GM21737 (cell line): ENCODE data around the gene DHX40.
"Not testable (repeated sequence)": the region's sequence is repeated elsewhere in the genome, so short reads cannot be mapped to it uniquely, and the experiment has no call there.

Experiments
- ATAC-seq: cut with Tn5 transposase; IDR thresholded peaks from one replicate; pipeline ENCODE4 v1.9.1; 2021; ENCODE audit warnings: mild to moderate bottlenecking, moderate library complexity; ENCODE audit not compliant: unreplicated experiment

DHX40 gene

GRCh38 chr17:59558953-59559352 is 6.5 kb upstream of the DHX40 start:
- no peak for ATAC-seq

GRCh38 chr17:59561042-59561441 is 4.4 kb upstream of the DHX40 start:
- ATAC-seq = no peak

- ATAC-seq = peak; percentile 43
Observed at GRCh38 chr17:59565959-59566324, 532 bp downstream of the DHX40 start.

DNA sequence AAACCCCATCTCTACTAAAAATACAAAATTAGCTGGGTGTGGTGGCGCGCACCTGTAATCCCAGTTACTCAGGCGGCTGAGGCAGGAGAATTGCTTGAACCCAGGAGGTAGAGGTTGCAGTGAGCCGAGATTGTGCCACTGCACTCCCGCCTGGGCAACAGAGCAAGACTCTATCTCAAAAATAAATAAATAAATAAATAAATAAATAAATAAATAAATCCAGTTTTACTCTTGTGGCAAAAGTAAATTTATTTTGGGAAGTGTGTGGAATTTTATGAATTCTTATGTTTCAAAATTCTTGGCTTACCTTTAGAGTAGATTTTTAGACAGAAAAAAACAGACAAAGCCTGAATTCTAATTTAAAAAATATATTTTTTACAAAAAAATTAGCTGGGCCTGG is 3.7 kb downstream of the DHX40 start:
- ATAC-seq = not testable (repeated sequence)

DNA sequence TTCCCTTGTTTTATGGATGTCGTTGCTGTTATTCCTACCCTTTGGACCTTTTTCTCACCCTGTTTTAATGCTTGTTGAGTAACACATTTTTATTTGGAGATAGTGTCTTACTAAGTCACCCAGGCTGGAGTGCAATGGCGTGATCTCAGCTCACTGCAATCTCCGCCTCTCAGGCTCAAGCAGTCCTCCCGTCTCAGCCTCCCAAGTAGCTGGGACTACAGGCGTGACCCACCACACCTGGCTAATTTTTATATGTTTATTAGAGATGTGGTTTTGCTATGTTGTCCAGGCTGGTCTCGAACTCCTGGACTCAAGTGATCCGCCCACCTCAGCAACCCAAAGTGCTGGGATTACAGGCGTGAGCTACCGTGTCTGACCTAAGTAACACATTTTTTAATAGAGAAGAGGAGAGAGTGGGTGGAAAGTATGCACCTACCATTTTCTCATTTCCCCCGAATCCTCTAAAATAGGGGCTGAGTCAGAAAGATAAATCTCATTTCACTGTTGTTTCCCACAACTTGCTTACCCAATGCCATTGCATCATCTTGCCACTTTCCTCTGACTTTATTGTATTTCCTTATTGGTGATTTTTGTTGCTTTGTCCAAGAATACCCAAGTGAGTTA is 7.0 kb downstream of the DHX40 start:
- ATAC-seq = no peak

- not testable (repeated sequence) for ATAC-seq
Observed at GRCh38 chr17:59584168-59584567, 18.8 kb downstream of the DHX40 start.

- no peak for ATAC-seq
Observed at GRCh38 chr17:59600169-59600568, 34.8 kb downstream of the DHX40 start.

DNA sequence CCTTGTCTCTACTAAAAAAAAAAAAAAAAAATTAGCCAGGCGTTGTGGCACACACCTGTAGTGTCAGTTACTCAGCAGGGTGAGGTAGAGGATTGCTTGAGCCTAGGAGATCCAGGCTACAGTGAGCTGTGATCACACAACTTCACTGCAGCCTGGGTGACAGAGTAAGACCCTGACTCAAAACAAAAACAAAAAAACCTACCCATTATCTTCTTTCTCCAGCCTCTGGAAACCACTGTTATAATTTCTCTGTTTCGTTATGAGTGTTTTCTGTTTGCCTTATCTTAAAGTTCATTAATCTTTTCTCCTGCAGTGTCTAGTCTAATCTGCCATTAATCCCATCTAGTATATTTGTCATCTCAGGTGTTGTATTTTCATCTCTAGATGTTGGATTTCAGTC is 35.7 kb downstream of the DHX40 start:
- no peak for ATAC-seq

- no peak for ATAC-seq
Observed at GRCh38 chr17:59607061-59607460, 41.7 kb downstream of the DHX40 start.

GRCh38 chr17:59607817-59608403 is 42.5 kb downstream of the DHX40 start:
- no peak for ATAC-seq

DNA sequence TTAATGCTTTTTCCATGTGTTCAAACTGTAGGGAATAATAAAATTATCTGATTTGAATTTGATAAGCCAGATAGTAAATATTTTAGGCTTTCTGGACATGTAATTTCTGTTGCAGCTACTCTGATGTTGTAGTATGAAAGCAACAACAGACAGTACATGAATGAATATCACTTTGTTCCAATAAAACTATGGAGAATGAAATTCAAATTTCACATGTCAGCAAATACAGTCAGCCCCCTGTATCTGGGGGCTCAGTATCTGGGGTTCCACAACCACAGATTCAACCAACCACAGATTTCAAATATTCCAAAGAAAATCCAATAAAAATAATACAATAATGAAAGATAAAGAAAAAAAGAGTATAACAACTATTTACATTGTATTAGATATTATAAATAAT is 46.1 kb downstream of the DHX40 start:
- ATAC-seq = no peak

GRCh38 chr17:59616253-59616920 is 51.0 kb downstream of the DHX40 start:
- no peak for ATAC-seq

DNA sequence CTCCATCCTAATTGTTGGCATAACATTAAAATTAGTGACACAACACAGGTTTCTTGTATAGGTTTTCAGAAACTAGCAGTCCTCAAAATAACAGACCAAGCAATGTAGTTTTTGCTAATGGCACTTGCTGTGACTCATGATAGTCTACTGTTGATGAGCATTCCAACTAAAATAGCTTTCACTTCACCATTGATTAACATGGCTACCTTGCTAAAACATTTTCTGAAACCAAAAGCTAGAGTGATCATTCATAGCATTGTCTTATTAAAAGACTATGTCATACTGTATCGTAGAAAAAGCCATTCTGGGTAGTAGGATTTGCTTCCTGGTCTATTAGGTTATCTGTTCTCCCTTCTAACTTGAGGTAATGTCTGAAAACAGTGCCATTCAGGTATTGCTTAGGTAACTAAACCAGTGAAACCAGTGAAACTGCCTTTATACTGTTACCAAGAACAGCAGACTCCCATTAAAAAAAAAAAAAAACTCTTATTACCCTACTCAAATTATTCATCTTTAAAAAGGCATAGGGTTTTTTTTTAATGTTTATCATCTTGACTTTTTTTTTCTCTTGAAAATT is 51.8 kb downstream of the DHX40 start:
- no peak for ATAC-seq

GRCh38 chr17:59619035-59619297 is 53.6 kb downstream of the DHX40 start:
- ATAC-seq = no peak

DNA sequence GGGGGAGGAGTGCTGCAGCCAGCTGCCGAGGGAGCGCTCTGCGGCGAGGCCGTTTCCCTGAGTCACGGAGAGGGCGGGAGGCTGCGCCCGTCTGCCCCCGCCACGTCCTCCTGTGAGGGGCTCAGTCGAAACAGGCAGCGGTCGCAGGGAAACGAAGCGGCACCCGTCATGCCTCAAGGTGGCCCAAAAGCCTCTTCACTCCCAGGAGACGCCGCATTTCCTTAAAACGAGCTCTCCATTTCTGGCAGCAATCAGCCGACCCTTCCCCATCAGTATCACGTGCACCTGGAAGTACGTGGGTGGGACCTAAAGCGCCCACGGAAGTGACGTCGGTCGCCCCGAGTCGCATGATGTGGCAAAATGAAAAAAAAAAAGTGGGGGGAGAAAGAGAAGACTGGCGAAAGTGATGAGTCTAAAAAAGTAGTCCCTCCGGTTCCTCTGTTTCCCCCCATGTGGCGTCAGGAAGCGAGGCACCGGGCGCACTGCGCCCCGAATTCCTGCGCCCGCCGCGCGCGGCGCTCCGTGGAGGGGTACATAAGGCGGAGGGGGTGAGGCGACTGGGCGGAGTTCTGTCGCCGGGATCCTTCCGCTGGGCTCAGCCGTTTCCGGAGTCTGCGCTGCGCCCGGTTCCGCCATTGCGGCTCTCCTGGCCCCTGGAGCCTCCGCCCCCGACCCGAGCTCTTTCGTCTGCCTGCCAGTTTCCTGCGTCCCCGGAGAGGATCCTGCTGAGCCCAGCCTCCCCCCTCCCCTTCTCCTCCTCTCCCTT is 54.1 kb downstream of the DHX40 start, which contains the start of gene CLTC:
CLTC (plus strand) TSS at position 598 of the 766 bp plus-strand sequence. CDS start 237 bp downstream, outside the sequence.
- ATAC-seq = peak; percentile 61

DNA sequence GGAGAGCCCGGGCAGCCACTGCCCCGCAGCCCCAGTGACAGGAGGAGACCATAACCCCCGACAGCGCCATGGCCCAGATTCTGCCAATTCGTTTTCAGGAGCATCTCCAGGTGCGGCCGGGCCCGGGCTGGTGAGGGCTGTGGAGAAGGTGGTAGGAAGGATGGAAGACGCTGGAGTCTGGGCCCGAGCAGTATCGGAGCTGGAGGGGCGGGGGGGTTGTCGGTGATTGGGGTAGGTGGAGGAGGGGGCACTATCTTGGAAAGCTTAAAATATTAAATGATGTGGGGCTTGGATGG is 54.6 kb downstream of the DHX40 start:
- no peak for ATAC-seq

- ATAC-seq = no peak
Observed at GRCh38 chr17:59620518-59621259, 55.3 kb downstream of the DHX40 start.

GRCh38 chr17:59621771-59622170 is 56.4 kb downstream of the DHX40 start:
- ATAC-seq = no peak

- ATAC-seq = no peak
Observed at GRCh38 chr17:59623151-59623550, 57.7 kb downstream of the DHX40 start.

GRCh38 chr17:59626756-59627155 is 61.3 kb downstream of the DHX40 start:
- no peak for ATAC-seq

- ATAC-seq = no peak
Observed at GRCh38 chr17:59627274-59627673, 61.9 kb downstream of the DHX40 start.
